Inflammatory macrophage (primary cell): Measurements from ENCODE around the gene ADGRB2.

Experiments used
- DNase-seq, 2 donors: peaks; one replicate each; pipeline ENCODE4 v3.0.0-alpha.2; 2020 to 2022

ADGRB2 gene

GRCh38 chr1:31793586-31794285 lies 29.6 kb upstream of the ADGRB2 start:
- no peak for DNase-seq

DNA sequence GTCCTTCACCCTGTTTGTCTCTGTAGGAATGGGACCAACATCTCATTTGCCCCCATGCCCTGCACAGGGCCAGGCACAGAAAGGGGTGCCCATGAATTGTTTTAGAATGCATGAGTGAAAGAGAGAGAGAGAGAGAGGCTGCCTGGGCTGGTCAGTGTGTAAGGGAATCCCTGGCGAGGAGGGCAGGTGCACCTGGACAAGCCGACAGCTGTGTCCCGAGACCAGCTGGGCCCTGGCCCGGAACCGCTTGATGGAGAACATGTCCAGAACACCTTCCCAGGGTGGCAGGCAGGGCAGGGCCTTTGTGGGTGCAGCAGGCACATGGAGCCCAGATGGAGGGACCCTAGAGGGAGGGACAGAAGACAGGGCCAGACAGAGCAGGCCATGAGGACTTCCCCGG lies 28.9 kb upstream of the ADGRB2 start:
- DNase-seq = no peak

GRCh38 chr1:31792541-31792940 lies 28.4 kb upstream of the ADGRB2 start:
- no peak for DNase-seq

GRCh38 chr1:31792116-31792515 lies 28.0 kb upstream of the ADGRB2 start:
- no peak for DNase-seq

- no peak for DNase-seq
Measured at GRCh38 chr1:31791131-31791858, 27.2 kb upstream of the ADGRB2 start.

DNA sequence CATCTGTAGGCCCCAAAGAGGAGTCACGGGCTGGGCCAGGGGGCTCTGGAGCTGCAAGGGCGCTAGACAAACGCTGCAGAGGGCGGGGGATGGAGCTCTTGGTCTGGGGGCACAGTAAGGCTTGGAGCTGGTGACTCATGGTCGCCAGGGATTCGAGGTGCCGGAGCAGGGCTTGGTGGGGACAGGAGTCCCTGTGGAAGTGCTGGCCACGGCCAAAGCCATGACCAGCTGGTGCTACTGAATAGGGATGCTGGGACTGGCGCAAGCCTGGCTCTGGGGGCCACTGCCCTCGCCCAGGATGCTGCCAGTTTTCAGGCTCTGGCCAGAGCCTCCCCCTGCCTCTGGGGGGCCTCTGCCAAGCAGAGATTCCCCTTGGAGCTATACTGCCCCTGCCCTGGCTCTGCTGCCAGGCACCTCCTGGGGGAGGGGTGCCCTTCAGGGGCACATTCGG lies 26.5 kb upstream of the ADGRB2 start:
- no peak for DNase-seq

DNA sequence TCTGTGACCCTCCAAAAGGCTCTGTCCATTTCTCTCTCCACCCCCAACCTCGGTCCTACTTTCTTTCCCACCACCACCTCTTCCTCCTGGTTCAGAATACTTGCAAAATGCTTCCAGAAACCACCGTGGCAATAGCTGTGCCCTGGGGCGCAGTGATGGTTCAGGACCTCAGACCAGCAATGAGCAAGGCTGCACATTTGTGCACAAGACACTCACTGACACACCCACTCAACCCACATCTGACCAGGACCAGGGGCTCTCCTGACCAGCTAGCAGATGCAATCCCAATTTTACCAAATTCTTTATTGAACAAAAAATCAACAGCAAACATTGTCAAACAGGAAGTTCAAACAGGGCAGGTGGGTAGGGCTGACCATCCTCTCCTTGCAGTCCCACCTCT lies 26.0 kb upstream of the ADGRB2 start:
- no peak for DNase-seq

DNA sequence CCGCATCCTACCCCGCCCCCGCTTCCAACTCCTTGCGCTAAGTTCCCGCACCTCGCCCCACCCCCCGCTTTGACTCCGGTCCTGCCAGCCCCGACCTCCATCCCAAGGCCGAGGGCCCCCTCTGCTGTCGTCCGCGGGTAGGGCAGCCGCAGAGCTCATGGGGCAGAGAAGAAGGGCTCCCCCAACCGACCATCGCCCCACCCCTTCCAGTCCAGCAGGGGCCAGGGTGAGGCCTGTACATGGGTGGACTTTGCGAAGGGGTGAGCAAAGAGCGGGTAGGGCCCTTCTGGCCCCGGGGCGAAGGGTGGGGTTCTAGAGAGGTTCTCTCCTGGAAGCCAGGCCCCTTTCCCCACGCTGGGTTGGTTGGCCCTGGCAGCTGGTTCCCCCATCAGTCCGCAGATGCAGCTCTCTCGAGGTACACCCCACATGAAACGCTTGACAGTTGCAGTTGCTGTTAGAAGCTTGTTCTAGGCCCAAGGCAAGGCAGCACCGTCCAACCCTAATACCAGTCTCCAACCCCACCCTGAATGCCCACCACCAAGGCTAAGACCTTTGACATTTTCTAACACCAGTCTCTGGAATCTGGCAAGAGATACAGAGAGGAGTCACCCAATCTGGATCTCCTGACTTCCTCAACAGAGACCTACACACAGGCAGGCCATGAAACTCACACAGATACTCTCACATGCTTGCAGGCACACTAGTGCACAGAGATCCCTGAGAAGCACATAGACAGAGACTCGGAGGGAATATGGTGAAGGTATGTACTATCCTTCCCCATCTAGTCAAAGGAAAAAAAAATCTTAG lies 25.3 kb upstream of the ADGRB2 start:
- peak; percentile 86 to 91 for DNase-seq

DNA sequence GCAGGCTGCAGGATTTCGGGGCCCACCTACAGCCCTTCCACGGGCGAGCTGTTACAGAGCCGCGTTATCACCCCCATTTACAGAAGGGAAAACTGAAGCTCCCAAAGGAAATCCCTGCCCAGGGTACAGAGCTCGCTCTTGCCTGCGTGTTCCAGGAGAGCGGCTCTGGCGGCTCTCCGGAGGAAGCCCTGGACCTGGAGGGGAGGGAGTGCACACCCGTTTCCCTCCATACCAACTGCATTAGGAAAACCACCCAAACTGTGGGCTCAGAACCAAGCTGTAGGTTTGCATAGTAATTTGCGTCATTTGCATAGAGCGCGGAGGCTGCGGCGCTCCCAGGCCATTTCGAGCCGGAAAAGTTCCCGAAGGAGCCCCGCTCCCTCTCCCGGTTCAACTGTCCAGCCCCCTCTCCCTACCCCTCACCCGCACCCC lies 24.7 kb upstream of the ADGRB2 start:
- DNase-seq = no peak

GRCh38 chr1:31788138-31788824 lies 24.1 kb upstream of the ADGRB2 start:
- DNase-seq = peak; percentile 96

GRCh38 chr1:31787786-31788137 lies 23.6 kb upstream of the ADGRB2 start:
- DNase-seq = no peak

DNA sequence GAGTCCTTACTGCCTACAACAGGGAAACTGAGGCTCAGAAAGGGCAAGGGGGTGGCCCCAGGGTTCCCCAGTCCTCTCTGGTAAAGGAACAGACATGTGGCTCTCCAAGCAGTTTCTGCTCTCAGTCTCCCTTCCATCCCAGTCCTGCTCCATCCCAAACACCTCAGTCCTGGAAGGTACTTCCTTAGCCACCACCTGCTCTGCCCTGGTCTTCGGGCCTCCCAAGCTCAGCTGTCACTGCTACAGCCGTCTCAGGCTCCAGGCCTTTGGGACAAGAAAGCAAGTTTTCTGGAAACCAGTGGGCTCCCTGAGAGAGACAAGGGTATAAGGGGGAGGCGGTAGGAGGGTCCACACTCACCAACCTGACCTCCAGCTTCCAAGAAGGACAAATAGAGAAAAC lies 23.1 kb upstream of the ADGRB2 start:
- no peak for DNase-seq

GRCh38 chr1:31786366-31787060 lies 22.4 kb upstream of the ADGRB2 start:
- no peak for DNase-seq

DNA sequence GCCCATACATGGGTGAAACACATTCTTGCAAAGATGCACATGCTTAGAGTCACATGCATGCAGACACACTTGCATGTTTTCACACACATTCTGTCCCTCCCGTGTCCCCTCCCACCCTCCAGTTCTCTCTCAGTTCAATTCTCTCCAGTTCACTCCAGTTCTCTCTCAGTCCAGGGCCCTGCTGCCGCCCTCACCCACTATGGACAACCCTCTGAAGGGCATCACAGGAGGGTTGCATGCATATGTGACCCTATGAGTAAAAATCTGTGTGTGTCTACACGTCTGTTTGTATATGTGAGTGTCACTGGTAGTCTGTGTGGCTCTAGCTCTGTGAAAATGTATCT lies 21.8 kb upstream of the ADGRB2 start:
- no peak for DNase-seq

GRCh38 chr1:31785020-31785946 lies 21.1 kb upstream of the ADGRB2 start:
- DNase-seq = no peak

- no peak for DNase-seq
Measured at GRCh38 chr1:31784356-31785019, 20.3 kb upstream of the ADGRB2 start.

DNA sequence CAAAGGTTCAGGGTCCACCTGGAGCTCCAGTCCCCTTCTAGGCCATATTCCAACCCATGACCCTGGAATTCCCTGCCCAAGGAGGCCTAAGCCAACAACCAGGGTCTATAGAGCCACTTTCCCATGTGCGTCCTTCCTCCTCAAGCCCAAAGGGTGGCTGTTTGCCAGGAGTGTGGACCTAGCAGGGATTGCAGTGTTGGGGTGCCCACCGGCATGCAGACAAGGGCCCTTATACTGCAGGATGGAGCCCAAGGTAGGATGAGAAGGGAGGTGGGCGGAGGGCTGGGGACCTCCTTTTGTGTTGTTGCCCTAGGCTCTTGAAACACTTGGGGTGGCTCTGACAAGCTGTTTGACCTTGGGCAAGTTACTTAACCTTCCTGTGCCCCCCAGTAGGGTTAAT lies 19.7 kb upstream of the ADGRB2 start:
- no peak for DNase-seq

GRCh38 chr1:31782421-31783410 lies 18.6 kb upstream of the ADGRB2 start:
- DNase-seq = no peak

DNA sequence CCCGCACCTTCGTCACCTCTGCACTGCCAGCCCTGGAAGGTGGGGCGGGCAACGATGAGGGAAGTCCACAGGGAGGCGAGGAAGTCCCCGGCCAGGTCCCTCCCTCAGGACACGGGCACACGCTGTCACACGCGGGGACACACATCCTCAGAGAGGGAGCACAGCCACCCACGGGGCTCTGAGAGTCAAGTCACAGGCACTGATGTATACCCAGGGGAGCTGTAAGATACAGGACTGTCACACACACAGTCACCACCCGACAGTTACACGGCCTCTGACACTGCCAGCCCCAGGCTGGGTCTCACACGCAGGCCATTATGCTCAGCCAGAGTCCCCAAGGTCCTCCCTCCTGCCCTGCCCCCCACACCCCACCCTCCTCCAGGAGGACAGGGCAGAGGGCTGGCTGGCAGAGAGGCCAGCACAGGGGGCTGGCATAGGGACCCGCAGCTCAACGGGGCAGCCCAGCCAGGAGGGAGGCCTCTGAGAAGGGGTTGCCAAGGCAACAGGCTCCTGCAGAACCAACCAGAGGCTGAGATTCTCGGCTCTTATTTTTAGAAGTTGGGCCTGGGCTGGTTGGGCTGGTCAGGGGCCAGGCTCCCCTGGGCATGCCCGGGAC lies 17.7 kb upstream of the ADGRB2 start:
- no peak for DNase-seq
